CD8-positive, alpha-beta memory T cell (primary cell): ENCODE data around the gene UBE3B. TPM values are rescaled to one million over a fixed set of nuclear protein-coding genes. Genes with fewer than 3 reads are reported as not detected.

Experiments used
- CTCF ChIA-PET: fragments of 350-600 bp; sonication (Branson Sonifier 250); formaldehyde crosslinking; loops from one replicate; lab custom pipeline; 2021; ENCODE audit warnings: antibody characterized with exemption; lab: Charles Lee
- POLR2A ChIA-PET: fragments of 350-600 bp; sonication (Branson Sonifier 250); formaldehyde crosslinking; loops from one replicate; lab custom pipeline; 2021; ENCODE audit warnings: antibody characterized with exemption; lab: Charles Lee
- DNase-seq, 5 donors: peaks; one replicate each; pipeline versions ENCODE4 v3.0.0 to v3.0.0-alpha.2; 2020 to 2022; ENCODE audit warnings: mixed read lengths in 1 of 5
- H3K27ac ChIP-seq: one replicate; pipeline ENCODE4 v1.7.0; 2013; ENCODE audit warnings: low read depth, mild to moderate bottlenecking, low read length, moderate library complexity
- H3K27me3 ChIP-seq: 2 replicates; pipeline ENCODE4 v1.7.0; 2013; ENCODE audit warnings: low read length, mild to moderate bottlenecking; ENCODE audit not compliant: insufficient read depth, poor library complexity, severe bottlenecking
- H3K36me3 ChIP-seq: 2 replicates; pipeline ENCODE4 v1.7.0; 2013; ENCODE audit warnings: mild to moderate bottlenecking, low read length, moderate library complexity; ENCODE audit not compliant: insufficient read depth
- H3K4me1 ChIP-seq: 2 replicates; pipeline ENCODE4 v1.7.0; 2013; ENCODE audit warnings: mild to moderate bottlenecking, low read length, moderate library complexity; ENCODE audit not compliant: insufficient read depth
- H3K4me3 ChIP-seq: 2 replicates; pipeline ENCODE4 v1.7.0; 2013; ENCODE audit warnings: mild to moderate bottlenecking, low read length
- H3K9me3 ChIP-seq: 2 replicates; pipeline ENCODE4 v1.7.0; 2013; ENCODE audit warnings: mild to moderate bottlenecking, low read length
- H3K27ac Mint-ChIP-seq, 8 donors: one replicate each; pipeline ENCODE4 v1.8.0; 2020 to 2021; ENCODE audit warnings: mixed read lengths in 8 of 8, mild to moderate bottlenecking in 6 of 8, inconsistent platforms in 3 of 8, moderate library complexity in 3 of 8
- H3K27me3 Mint-ChIP-seq, 2 donors: one replicate each; pipeline ENCODE4 v1.8.0; 2020 to 2021; ENCODE audit warnings: mixed read lengths in 2 of 2, mild to moderate bottlenecking in 1 of 2, moderate library complexity in 1 of 2
- H3K36me3 Mint-ChIP-seq, 3 donors: one replicate each; pipeline ENCODE4 v1.8.0; 2020 to 2021; ENCODE audit warnings: mixed read lengths in 3 of 3, inconsistent platforms in 1 of 3, mild to moderate bottlenecking in 1 of 3
- H3K4me1 Mint-ChIP-seq, 3 donors: one replicate each; pipeline ENCODE4 v1.8.0; 2020 to 2021; ENCODE audit warnings: mixed read lengths in 3 of 3, inconsistent platforms in 1 of 3, mild to moderate bottlenecking in 1 of 3
- H3K4me3 Mint-ChIP-seq, 7 donors: one replicate each; pipeline ENCODE4 v1.8.0; 2020 to 2021; ENCODE audit warnings: mixed read lengths in 7 of 7, mild to moderate bottlenecking in 6 of 7, moderate library complexity in 4 of 7, inconsistent platforms in 2 of 7
- H3K9me3 Mint-ChIP-seq, 5 donors: one replicate each; pipeline ENCODE4 v1.8.0; 2020 to 2022; ENCODE audit warnings: mixed read lengths in 5 of 5, mild to moderate bottlenecking in 3 of 5, moderate library complexity in 2 of 5, inconsistent platforms in 1 of 5
- polyA plus RNA-seq: library from polyadenylated mRNA; unstranded; fragments of 300-500 nt; fragmentation: Illumina TruSeq; gene quantifications from one replicate; pipeline ENCODE4 v1.2.3, GENCODE V29; 2021
- total RNA-seq, 2 experiments: library from RNA; stranded (reverse); gene quantifications; one replicate each; pipeline ENCODE4 v1.2.3, GENCODE V29; 2021

UBE3B gene
- total and polyA plus RNA-seq, 3 experiments from 2014 or later: 20.8 to 40.2 (median 38.3) TPM

DNA sequence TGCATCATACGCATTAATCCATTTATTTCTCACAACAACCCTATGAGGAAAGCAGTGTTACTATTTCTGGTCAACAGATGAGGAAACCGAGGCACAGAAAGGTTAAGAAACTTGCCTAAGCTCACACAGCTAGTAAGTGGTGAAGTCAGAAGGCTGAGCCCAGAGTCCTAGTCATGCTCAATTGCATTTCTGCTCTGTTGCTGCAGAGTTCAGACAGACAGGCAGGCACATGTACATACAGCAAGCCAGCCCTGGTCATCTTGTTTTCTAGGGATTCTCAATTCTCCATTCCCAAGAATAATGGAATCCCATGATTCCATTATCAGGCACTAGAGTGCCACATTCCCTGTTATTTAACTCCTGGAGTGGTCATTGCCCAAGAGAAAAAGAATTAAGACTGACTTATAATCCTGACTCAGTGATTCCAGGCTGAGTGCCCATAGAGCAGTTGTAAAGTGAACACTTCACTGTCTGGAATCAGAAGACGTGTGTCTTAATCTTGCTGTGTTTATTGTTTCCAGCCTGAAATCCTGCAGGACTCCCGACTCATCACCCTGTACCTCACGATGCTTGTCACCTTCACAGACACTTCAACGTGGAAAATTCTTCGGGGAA is 10.7 kb downstream of the UBE3B start:
- no peak overlapping the region for H3K4me3 Mint-ChIP-seq
- peaks cover 5 to 95% (median 35%) of the 10 kb centered on the region in 3 donors for H3K36me3 Mint-ChIP-seq
- no peaks in the 10 kb centered on the region for H3K9me3 ChIP-seq
- DNase-seq: no peak
- ChIA-PET POLR2A (no interaction called here), CTCF (no interaction called here)
- H3K27me3 Mint-ChIP-seq: peaks cover 0 to 3% of the 10 kb centered on the region in 2 donors
- H3K4me1 Mint-ChIP-seq: no peaks in the 10 kb centered on the region
- no peak overlapping the region for H3K4me3 ChIP-seq
- no peak overlapping the region for H3K27ac ChIP-seq
- H3K4me1 ChIP-seq: no peaks in the 10 kb centered on the region
- peaks cover 73% of the 10 kb centered on the region for H3K36me3 ChIP-seq
- no peaks in the 10 kb centered on the region for H3K9me3 Mint-ChIP-seq
- no peak overlapping the region for H3K27ac Mint-ChIP-seq
- no peaks in the 10 kb centered on the region for H3K27me3 ChIP-seq

DNA sequence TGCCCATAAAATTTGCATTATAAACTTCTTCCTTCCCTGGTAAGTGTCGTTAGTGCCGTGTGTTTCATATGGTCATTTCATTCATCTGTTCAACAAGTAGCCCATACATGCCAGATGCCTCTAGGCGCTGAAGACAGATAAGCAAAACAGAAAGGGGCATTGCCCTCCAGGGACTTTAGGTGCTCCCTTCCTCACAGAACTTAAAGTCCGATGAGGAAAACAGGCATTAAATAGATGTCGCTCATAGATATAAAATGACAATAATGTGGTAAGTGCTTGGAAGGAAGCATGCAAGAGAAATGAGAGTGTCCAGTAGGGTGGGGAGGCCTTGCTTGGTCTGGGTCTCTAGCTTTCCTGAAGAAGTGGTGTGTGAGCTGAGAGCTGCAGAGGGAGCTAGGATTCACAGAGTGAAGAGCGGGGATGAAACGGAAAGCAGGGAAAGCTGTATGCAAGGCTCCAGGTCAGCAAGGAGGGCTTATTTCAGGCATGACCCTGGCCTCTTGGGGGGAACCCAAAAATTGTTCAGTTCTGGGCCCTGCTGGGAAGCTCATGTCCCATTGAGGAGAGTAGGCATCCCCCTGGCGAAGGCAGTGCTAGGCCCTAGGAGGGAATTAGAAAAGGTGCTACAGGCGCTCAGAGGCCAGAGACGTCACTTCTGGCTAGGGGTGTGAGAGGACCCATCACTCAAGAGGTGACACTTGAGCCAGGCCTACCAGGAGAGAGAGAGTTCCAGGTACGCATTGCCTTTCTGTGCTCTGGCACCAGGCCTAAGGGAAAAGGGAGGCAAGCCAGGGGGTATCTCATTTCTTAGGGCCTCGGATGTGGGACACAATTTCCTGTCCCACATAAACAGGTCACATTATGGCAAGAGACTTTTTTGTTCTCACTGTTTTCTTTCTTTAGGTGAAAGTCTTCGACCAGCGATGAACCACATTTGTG is 11.9 kb downstream of the UBE3B start:
- Histone ChIP-seq H3K27me3 (no peaks in the 10 kb centered on the region), H3K36me3 (peaks cover 69% of the 10 kb centered on the region), H3K4me3 (no peak overlapping the region), H3K4me1 (no peaks in the 10 kb centered on the region), H3K27ac (no peak overlapping the region), H3K9me3 (no peaks in the 10 kb centered on the region)
- Mint-ChIP-seq H3K4me3 (no peak overlapping the region), H3K27me3 (peaks cover 0 to 5% of the 10 kb centered on the region in 2 donors), H3K36me3 (peaks cover 5 to 93% (median 30%) of the 10 kb centered on the region in 3 donors), H3K27ac (peak overlapping the region in 2 of 8 donors; percentile 34 to 77), H3K4me1 (no peaks in the 10 kb centered on the region), H3K9me3 (no peaks in the 10 kb centered on the region)
- ChIA-PET POLR2A (no interaction called here), CTCF (no interaction called here)
- DNase-seq: no peak

DNA sequence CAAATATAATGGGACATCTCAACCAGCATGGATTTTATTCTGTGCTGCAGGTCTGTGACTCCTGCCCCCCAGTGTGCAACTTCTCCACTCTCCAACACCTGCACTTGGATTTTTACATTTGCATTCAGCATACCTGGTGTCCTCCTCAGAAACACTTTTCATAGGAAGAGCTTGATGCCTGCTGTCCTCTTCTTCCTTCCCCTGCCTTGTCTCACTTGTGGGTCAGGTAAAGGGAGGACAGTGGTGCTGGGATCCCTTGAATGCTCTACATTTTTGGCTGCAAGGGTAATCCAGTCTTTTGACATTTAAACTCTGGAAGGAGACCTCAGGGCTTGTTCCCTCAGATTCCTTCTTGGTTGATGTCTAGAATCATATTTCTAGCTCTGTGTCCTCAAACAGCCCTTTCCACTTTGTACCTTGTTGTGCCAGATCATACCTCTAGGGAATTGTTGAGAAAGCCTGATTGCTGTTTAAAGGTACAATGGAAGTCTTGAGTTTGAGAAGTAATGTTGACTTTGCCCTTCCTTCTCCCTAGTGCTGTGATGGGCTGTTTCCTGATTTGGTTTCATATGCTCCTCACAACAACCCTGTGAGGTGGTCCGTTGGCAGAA is 12.6 kb downstream of the UBE3B start:
- Mint-ChIP-seq H3K27me3 (peaks cover 0 to 5% of the 10 kb centered on the region in 2 donors), H3K27ac (no peak overlapping the region), H3K4me3 (no peak overlapping the region), H3K4me1 (no peaks in the 10 kb centered on the region), H3K36me3 (peaks cover 6 to 93% (median 27%) of the 10 kb centered on the region in 3 donors), H3K9me3 (no peaks in the 10 kb centered on the region)
- POLR2A ChIA-PET: no interaction called here
- Histone ChIP-seq H3K9me3 (no peaks in the 10 kb centered on the region), H3K36me3 (peaks cover 62% of the 10 kb centered on the region), H3K27ac (no peak overlapping the region), H3K4me3 (no peak overlapping the region), H3K4me1 (no peaks in the 10 kb centered on the region), H3K27me3 (no peaks in the 10 kb centered on the region)
- CTCF ChIA-PET: no interaction called here
- DNase-seq: no peak

- Mint-ChIP-seq H3K4me1 (no peaks in the 10 kb centered on the region), H3K27me3 (peaks cover 0 to 5% of the 10 kb centered on the region in 2 donors), H3K27ac (no peak overlapping the region), H3K9me3 (no peaks in the 10 kb centered on the region), H3K36me3 (peaks cover 16 to 93% (median 27%) of the 10 kb centered on the region in 3 donors), H3K4me3 (no peak overlapping the region)
- peaks cover 45% of the 10 kb centered on the region for H3K36me3 ChIP-seq
- DNase-seq: no peak
- ChIA-PET POLR2A (no interaction called here), CTCF (no interaction called here)
- H3K4me3 ChIP-seq: no peak overlapping the region
- no peak overlapping the region for H3K27ac ChIP-seq
- H3K4me1 ChIP-seq: no peaks in the 10 kb centered on the region
- H3K27me3 ChIP-seq: no peaks in the 10 kb centered on the region
- H3K9me3 ChIP-seq: no peaks in the 10 kb centered on the region
Measured at GRCh38 chr12:109491671-109492070, 14.2 kb downstream of the UBE3B start.

DNA sequence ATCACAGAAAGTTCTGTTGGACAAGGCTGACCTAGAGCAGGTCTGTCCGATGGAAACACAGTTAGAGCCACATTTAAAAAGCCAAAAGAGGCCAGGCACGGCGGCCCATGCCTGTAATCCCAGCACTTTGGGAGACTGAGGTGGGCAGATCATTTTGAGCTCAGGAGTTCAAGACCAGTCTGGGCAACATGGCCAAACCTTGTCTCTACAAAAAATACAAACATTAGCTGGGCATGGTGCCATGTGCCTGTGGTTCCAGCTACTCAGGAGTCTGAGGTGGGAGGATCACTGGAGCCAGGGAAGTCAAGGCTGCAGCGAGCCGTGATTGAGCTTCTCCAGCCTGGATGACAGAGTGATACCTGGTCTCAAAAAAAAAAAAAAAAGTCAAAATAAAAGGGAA is 14.9 kb downstream of the UBE3B start:
- no peaks in the 10 kb centered on the region for H3K4me1 Mint-ChIP-seq
- CTCF ChIA-PET: no interaction called here

DNA sequence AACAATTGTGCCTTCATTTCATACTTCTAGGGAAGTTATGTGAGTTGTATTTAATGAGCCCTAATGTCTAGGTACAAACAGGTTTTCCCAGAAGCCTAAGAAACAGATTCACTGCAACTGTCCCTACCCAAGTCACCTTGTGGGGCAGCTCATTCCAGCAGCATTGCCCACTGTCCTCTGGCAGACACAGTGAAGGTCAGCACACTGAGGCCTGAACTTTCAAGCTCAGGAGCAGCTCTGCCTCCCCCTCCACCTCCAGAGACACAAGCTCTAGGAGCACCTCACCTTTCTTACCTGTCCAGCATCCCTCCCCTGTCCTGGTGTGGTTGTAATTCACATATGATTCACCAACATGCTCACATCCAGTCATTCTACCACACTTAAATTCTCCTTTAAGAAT is 15.7 kb downstream of the UBE3B start:
- Mint-ChIP-seq H3K36me3 (peaks cover 16 to 89% (median 28%) of the 10 kb centered on the region in 3 donors), H3K27ac (peak overlapping the region in 1 of 8 donors; percentile 0), H3K27me3 (peaks cover 0 to 5% of the 10 kb centered on the region in 2 donors), H3K9me3 (no peaks in the 10 kb centered on the region), H3K4me1 (no peaks in the 10 kb centered on the region), H3K4me3 (no peak overlapping the region)
- POLR2A ChIA-PET: no interaction called here
- Histone ChIP-seq H3K9me3 (no peaks in the 10 kb centered on the region), H3K36me3 (peaks cover 37% of the 10 kb centered on the region), H3K27me3 (no peaks in the 10 kb centered on the region), H3K27ac (no peak overlapping the region), H3K4me1 (no peaks in the 10 kb centered on the region), H3K4me3 (no peak overlapping the region)
- CTCF ChIA-PET: no interaction called here
- no peak for DNase-seq

More for the DNA sequence above, 14.9 kb downstream of the UBE3B start:
- no peak overlapping the region for H3K4me3 ChIP-seq
- H3K36me3 Mint-ChIP-seq: peaks cover 16 to 89% (median 26%) of the 10 kb centered on the region in 3 donors
- no peak overlapping the region for H3K27ac Mint-ChIP-seq
- DNase-seq: no peak
- H3K4me3 Mint-ChIP-seq: no peak overlapping the region
- H3K4me1 ChIP-seq: no peaks in the 10 kb centered on the region
- peaks cover 0 to 5% of the 10 kb centered on the region in 2 donors for H3K27me3 Mint-ChIP-seq
- POLR2A ChIA-PET: no interaction called here
- H3K9me3 Mint-ChIP-seq: no peaks in the 10 kb centered on the region
- no peaks in the 10 kb centered on the region for H3K9me3 ChIP-seq
- peaks cover 38% of the 10 kb centered on the region for H3K36me3 ChIP-seq
- no peaks in the 10 kb centered on the region for H3K27me3 ChIP-seq
- H3K27ac ChIP-seq: no peak overlapping the region

DNA sequence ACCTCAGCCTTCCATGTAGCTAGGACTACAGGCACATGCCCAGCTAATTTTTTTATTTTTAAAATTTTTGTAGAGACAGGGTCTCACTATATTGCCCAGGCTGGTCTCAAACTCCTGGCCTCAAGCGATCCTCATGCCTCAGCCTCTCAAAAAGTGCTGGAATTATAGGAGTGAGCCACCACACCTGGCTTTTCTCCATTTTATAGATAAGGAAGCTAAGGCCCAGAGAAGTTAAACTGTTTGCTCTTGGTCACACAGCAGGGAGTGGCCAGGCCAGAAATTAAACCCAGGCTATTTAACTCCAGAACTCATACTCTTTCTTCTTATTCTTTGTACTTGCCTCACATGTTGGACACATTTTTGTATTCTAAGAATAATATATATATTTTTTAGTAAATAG is 16.5 kb downstream of the UBE3B start:
- no peak overlapping the region for H3K4me3 Mint-ChIP-seq
- peaks cover 0 to 5% of the 10 kb centered on the region in 2 donors for H3K27me3 Mint-ChIP-seq
- ChIA-PET CTCF (no interaction called here), POLR2A (no interaction called here)
- DNase-seq: no peak
- Histone ChIP-seq H3K4me1 (no peaks in the 10 kb centered on the region), H3K27me3 (no peaks in the 10 kb centered on the region), H3K27ac (no peak overlapping the region), H3K4me3 (no peak overlapping the region), H3K36me3 (peaks cover 31% of the 10 kb centered on the region), H3K9me3 (no peaks in the 10 kb centered on the region)
- H3K9me3 Mint-ChIP-seq: no peaks in the 10 kb centered on the region
- no peaks in the 10 kb centered on the region for H3K4me1 Mint-ChIP-seq
- no peak overlapping the region for H3K27ac Mint-ChIP-seq
- peaks cover 19 to 89% (median 25%) of the 10 kb centered on the region in 3 donors for H3K36me3 Mint-ChIP-seq
